GM15510 (cell line): ENCODE measurements around the gene STRIP1.

Experiments
- POLR2A ChIP-seq: IDR thresholded peaks from 3 replicates; pipeline ENCODE4 v1.6.1; 2011; ENCODE audit warnings: borderline replicate concordance; ENCODE audit not compliant: insufficient read length; ENCODE audit errors: extremely low read depth

The STRIP1 gene

DNA sequence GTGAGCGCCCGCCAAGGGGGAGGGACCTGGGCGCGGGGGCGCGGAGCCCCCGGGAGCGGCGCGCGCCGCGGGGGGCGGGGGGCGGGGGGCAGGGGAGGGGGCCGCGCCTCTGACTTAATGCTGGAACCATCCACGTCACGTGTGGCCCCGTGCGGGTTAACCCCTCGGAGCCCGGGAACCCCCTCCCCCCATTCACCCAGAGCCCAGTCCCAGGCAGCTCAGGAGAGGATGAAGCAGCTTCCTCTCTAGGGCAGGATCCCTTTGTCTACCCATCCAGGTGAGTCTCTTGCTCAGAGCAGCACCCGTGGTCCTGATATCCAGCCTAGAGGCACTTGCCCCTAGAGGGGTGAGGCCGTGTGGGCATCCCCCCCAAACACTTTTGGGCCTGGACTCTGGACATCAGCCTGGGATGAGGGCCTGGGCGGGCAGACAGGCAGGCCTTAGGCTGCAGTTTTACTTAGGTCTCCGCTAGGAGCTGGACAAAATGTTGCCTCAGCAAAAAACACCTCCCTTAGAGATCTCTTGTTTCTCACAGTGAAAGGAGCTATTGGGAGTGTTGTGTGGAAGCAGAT lies 36.3 kb downstream of the STRIP1 start, which contains the start of gene ALX3:
ALX3 (minus strand) TSS at position 2 of the 572 bp plus-strand sequence. CDS start 60 bp downstream, outside the sequence.
- no peak for TF ChIP-seq POLR2A

GRCh38 chr1:110074166-110074565 lies 39.7 kb downstream of the STRIP1 start:
- TF ChIP-seq POLR2A: no peak

GRCh38 chr1:110076789-110077500 lies 42.5 kb downstream of the STRIP1 start:
- TF ChIP-seq POLR2A: no peak

- no peak for TF ChIP-seq POLR2A
Measured at GRCh38 chr1:110081061-110081460, 46.6 kb downstream of the STRIP1 start.

- TF ChIP-seq POLR2A: no peak
Measured at GRCh38 chr1:110082477-110082876, 48.1 kb downstream of the STRIP1 start.

- no peak for TF ChIP-seq POLR2A
Measured at GRCh38 chr1:110083061-110083865, 48.8 kb downstream of the STRIP1 start.

DNA sequence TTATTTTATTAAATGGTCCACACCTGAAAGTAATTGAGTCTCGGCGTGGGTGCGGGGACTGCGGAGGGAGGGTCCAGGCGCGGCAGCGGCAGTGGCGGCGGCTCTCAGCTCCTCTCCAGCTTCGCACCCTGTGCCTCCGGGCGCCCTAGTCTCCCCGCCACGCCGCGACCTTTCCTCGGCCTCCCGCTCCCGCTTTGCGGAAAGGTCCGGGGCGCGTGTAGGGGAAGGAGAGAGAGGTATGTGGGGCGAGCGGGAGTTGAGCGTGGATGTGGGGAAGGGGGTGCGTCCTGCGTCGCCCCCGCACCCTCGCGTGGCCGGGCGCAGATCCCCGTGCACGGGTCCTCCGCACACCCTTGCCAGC lies 49.4 kb downstream of the STRIP1 start:
- TF ChIP-seq POLR2A: no peak

DNA sequence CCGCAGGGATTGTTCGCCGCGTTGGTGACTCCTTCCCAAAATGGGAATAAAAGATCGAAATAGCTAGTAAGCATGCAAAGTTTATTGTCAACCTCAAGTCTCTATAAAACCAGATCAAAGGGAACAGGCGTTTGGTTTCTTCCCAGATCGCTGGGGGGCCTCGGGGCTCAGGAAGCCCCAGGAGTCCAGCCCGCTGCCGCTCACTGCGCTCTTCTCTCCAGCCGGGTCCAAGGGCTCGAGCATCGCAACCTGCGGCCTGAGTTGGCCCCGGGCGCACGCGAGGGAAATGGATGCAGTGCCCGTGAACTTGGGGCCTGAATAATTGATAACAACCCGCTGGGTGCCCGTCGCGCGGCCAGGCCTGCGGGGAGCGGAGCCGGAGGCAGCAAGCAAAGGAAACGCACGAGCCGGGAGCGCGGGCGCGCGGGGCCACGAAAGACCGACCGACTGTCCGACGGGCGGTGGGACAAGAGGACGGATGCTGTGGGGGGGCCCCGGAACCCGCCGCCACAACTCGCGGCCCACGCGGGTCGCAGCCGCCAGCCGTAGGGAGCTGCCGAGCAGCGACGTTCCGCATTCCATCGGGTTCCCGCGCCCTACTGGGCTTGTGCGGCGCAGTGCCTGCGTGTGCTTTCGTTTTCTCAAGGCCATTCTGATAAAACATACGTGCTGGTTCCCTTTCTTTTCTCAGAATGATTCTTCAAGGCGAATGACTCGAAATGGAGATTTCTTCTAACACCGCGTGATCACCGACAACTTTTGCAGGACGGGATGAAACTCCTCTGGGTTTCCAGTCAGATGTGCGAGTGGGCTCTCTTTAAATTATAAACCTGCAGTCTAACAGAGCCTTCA lies 50.0 kb downstream of the STRIP1 start:
- TF ChIP-seq POLR2A: no peak

DNA sequence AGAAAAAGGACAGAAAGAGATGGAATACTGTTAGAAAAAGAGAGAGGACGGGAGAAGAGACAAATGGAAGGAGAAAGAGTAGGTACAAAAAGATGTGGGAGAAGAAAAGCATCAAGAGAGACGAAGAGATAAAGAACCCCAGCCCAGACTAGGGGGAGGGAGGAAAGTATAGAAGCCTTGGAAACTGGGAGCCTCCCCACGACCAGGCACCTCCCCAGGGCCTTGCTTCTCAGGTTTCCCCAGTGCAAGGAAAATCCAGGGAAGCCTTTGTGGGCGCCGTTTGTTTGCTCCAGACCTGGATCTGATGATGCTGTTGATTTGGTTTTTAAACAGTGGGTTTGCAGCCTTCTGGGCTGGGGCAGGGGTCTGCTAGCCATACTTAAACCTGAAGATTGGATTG lies 51.2 kb downstream of the STRIP1 start:
- no peak for TF ChIP-seq POLR2A

- no peak for TF ChIP-seq POLR2A
Measured at GRCh38 chr1:110086961-110087360, 52.5 kb downstream of the STRIP1 start.

GRCh38 chr1:110087812-110088738 lies 53.7 kb downstream of the STRIP1 start:
- no peak for TF ChIP-seq POLR2A

DNA sequence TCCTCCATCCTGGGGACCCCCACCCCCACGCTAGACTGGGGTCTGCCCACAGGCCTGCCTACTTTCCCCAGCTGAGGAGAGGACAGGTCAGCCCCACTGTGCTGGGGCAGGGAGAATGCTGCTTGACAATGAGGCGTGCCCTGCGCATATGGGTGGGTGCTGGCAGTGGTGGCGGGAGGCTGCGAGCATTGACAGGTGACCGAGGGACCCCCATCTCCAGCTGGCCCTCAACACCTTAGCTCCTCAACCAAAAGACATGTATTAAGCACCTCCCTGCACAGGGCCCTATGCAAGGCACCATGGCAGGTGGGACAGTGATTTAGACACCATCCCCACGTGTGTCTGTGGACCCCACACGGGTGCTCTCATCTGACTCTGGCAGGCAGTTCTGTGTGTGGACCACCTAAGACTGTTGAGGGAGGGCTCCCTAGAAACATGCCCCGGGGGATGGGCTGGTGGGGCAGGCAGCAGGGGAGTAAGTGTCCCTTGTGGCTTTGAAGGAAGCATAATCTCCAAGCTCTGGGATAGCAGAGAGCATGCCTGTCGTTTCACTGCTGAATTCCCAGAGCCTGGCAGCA lies 54.4 kb downstream of the STRIP1 start:
- no peak for TF ChIP-seq POLR2A

DNA sequence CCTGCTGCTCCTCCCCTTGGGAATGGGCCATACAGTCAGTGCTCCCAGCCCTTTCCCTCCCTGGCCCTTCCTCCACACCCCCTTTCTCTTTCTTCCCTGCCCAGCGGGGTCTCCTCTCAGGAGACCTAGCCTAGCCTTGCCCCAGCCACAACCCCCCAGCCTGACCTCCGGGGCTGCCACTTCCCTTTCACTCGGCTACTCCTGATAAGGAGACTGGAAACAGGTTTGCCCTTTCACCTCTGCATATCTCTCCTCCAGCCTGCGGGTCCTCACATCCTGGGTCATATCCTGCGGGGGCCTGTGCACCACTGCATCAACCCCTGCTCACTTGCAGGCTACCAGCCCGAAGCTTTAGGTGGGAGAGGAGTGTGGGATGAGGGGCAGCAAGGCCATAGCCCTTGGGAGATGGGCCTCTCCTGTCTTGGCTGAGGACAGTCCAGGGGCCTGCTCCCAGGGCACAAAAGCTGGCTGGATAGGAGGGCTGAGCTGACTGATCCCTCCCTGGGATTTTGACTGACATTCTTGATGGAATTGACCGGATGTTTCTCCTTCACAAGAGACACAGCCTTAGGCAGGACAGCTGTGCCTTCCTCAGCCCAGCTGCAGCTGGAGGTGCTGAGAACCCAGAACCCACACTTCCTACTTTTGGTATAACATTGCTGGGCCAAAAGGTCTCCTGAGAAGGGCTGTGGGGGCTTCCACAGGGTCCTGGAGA lies 55.3 kb downstream of the STRIP1 start:
- TF ChIP-seq POLR2A: no peak
